ENCODE data around the gene LRCOL1.

LRCOL1 gene

DNA sequence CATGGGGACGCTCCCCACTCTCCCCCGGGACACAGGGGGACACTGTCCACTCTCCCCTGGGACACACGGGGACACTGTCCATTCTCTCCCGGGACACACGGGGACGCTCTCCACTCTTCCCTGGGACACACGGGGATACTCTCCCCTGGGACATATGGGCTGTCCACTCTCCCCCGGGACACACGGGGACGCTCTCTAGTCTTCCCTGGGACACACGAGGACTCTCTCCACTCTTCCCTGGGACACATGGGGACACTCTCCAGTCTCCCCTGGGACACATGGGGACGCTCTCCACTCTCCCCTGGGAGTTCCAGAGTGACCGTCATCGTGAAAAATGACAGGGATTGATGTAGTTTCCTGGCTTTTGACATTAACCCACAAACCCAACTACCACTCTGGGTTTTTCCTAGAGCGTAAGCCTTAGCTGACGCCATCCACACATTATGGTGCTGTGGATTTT, 5.2 kb upstream of the LRCOL1 start:
- Histone ChIP-seq H3K9me3 (ENCODE audit: insufficient read depth, low read depth, low read length) (peaks cover 25% of the 10 kb centered on the region), H3K27me3 (ENCODE audit: insufficient read depth, low read length) (peaks cover 92% of the 10 kb centered on the region), H3K9ac (ENCODE audit: low read depth, low read length) (no peak overlapping the region), H3K36me3 (ENCODE audit: insufficient read depth, low read length) (no peaks in the 10 kb centered on the region), H3K4me1 (ENCODE audit: insufficient read depth, low read length) (no peaks in the 10 kb centered on the region), H3K4me3 (ENCODE audit: low read length) (no peak overlapping the region), H3K27ac (ENCODE audit: low read depth, low read length) (no peak overlapping the region)
- 75% methylated on average over 16 of the region's 16 CpGs for WGBS

DNA sequence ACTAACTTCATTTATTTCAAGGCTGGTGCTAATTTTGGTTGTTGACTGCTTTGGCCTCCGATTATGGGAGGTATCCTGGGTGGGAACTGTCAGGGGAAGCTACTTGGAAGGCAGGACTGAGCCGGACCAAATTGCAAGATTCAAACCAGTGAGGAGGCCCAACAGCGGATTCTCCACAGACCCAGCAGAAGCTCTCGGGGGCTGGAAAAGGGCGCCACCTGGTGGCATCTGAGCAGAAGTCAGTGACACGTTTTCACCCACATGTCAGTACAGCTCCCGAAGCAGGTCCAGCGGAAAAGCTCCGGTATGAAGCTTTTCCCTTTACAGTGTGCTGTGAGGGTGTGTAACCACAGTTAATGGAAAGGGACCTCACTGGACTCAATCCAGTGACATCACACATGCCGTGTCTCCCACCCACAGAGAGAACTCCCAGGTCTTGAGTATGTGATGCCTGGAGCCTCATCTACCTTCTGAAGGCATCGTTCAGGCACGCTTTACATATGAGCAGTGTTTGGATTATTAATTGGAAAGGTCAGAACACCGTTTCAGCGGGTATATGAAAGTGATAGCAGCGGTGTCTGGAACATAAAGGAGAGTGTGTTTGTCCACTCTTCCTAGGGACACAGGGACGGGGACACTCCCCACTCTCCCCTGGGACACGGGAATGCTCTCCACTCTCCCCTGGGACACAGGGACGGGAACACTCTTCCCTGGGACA, 4.6 kb upstream of the LRCOL1 start:
- H3K4me1 ChIP-seq (ENCODE audit: insufficient read depth, low read length), result no peaks in the 10 kb centered on the region
- H3K9me3 ChIP-seq (ENCODE audit: insufficient read depth, low read depth, low read length), result peaks cover 25% of the 10 kb centered on the region
- no peak overlapping the region for H3K27ac ChIP-seq (ENCODE audit: low read depth, low read length)
- no peaks in the 10 kb centered on the region for H3K36me3 ChIP-seq (ENCODE audit: insufficient read depth, low read length)
- peaks cover 92% of the 10 kb centered on the region for H3K27me3 ChIP-seq (ENCODE audit: insufficient read depth, low read length)
- H3K9ac ChIP-seq (ENCODE audit: low read depth, low read length), result no peak overlapping the region
- WGBS, result 33% methylated on average over 18 of the region's 18 CpGs
- no peak overlapping the region for H3K4me3 ChIP-seq (ENCODE audit: low read length)

DNA sequence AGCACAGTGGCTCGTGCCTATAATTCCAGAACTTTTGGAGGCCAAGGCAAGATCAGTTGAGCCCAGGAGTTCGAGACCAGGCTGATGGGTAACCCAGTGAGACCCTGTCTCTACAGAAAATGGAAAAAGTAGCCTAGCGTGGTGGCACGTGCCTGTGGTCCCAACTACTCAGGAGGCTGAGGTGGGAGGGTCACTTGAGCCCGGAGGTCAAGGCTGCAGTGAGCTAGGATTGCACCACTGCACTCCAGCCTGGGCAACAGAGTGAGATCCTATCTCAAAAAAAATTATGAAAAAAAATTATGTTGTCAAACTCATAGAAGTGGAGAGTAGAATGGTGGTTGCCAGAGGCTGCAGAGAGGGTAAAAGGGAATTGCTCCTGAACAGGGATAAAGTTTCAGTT, 3.6 kb upstream of the LRCOL1 start:
- H3K4me1 ChIP-seq (ENCODE audit: insufficient read depth, low read length), result no peaks in the 10 kb centered on the region
- H3K4me3 ChIP-seq (ENCODE audit: low read length), result no peak overlapping the region
- peaks cover 25% of the 10 kb centered on the region for H3K9me3 ChIP-seq (ENCODE audit: insufficient read depth, low read depth, low read length)
- no peaks in the 10 kb centered on the region for H3K36me3 ChIP-seq (ENCODE audit: insufficient read depth, low read length)
- H3K27me3 ChIP-seq (ENCODE audit: insufficient read depth, low read length), result peaks cover 92% of the 10 kb centered on the region
- no peak overlapping the region for H3K9ac ChIP-seq (ENCODE audit: low read depth, low read length)
- no peak overlapping the region for H3K27ac ChIP-seq (ENCODE audit: low read depth, low read length)
- 79% methylated on average over 5 of the region's 5 CpGs for WGBS

DNA sequence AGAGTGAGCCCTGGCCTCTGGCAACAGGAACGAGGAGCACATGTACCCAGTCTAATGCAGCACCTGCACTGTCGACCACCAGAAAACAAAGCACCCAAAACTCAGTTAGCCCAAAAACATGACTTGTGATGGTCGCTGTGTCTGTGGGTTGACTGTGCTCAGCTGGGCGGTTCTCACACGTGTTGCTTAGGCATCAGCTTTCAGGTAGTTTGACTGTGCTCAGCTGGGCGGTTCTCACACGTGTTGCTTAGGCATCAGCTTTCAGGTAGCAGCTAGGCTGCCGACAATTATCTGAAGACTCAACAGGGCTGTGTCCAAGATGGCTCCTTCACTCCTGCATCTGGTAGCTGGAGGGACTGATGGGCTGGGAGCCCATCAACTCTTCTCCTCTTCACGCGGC, 1.2 kb upstream of the LRCOL1 start:
- H3K36me3 ChIP-seq (ENCODE audit: insufficient read depth, low read length), result no peaks in the 10 kb centered on the region
- H3K4me1 ChIP-seq (ENCODE audit: insufficient read depth, low read length), result no peaks in the 10 kb centered on the region
- H3K4me3 ChIP-seq (ENCODE audit: low read length), result no peak overlapping the region
- no peak overlapping the region for H3K9ac ChIP-seq (ENCODE audit: low read depth, low read length)
- peaks cover 94% of the 10 kb centered on the region for H3K27me3 ChIP-seq (ENCODE audit: insufficient read depth, low read length)
- WGBS, result 85% methylated on average over 10 of the region's 10 CpGs
- peaks cover 13% of the 10 kb centered on the region for H3K9me3 ChIP-seq (ENCODE audit: insufficient read depth, low read depth, low read length)
- H3K27ac ChIP-seq (ENCODE audit: low read depth, low read length), result no peak overlapping the region

DNA sequence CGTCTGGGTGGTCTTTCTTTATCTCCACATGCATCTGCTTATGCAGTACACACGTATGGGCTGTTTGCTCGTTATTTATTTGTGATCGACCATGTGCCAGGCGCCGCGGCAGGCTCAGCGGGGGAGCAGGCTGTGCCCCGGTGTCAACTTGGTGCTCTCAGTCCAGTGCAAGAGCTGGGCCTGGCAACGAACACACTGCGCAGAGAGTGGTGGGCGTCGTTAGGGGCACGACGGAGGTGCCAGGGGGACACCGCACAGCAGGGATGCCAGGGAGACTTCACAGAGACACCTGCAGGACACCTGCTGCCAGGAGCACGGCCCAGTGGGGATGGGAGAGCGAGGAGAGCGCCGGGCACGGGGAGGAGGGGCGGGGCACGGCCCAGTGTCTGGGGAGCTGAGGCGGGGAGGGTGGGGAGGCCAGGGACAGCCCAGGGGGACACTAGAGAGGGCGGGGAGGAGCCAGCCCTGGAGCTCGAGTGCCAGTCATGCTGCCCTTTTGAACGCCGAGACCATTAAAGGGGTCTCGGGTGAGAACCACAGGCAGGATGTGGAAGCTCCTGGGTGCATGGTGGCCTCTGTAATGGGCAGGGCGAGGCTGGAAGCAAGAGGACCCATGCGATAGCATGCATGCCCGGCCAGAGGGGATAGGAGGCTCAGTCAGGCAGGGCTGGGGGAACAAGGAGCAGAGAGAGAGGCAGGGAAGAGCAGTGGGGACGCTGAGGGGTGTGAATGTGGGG, 652 bp upstream of the LRCOL1 start:
- Histone ChIP-seq H3K27me3 (ENCODE audit: insufficient read depth, low read length) (peaks cover 94% of the 10 kb centered on the region), H3K4me3 (ENCODE audit: low read length) (no peak overlapping the region), H3K9ac (ENCODE audit: low read depth, low read length) (no peak overlapping the region), H3K9me3 (ENCODE audit: insufficient read depth, low read depth, low read length) (peaks cover 12% of the 10 kb centered on the region; the same call in 1 of the 2 replicates), H3K36me3 (ENCODE audit: insufficient read depth, low read length) (no peaks in the 10 kb centered on the region), H3K27ac (ENCODE audit: low read depth, low read length) (no peak overlapping the region), H3K4me1 (ENCODE audit: insufficient read depth, low read length) (no peaks in the 10 kb centered on the region)
- 87% methylated on average over 33 of the region's 33 CpGs for WGBS

DNA sequence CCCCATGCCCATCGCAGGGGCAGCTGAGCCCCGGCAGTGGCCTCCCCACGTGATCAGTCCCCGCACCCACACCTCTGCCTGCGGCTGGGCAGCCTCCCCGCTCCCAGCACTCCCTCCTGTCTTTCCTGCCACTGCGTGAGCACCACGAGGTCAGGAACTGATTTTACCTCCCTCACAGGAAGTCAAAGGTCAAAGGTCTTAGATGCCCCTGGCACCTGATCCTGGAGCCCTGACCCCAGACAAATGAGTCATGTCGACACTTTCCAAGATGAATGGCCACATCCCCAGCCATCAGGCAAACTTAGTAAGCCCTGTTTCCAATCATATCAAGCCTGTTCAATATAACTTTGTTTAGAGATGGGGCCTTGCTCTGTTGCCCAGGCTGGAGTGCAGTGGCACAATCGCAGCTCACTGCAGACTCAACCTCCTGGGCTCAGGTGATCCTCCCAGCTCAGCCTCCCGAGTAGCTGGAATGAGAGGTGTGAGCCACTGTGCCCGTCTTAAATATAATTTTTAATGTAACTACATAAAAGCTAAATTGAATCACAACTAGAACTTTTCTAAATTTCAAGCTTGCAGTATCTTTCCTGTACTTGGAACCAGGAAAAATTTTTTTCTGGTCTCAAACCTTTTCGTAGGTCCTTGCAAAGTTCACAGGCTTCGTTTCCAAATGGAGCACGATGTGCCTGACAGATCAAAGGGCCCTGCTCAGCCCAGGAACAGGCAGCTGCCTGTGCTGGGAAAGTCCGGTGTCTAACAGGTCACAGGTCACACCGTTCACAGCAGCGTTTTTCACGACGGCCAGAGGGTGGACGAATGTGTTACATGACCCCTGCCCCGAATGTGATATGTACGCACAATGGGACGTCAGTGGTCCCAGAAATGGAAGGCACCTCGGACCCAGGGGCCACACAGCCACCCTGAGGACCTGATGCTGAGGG, 1.9 kb downstream of the LRCOL1 start:
- Histone ChIP-seq H3K4me1 (ENCODE audit: insufficient read depth, low read length) (no peaks in the 10 kb centered on the region), H3K27me3 (ENCODE audit: insufficient read depth, low read length) (peaks cover 95% of the 10 kb centered on the region), H3K27ac (ENCODE audit: low read depth, low read length) (no peak overlapping the region), H3K4me3 (ENCODE audit: low read length) (no peak overlapping the region), H3K9ac (ENCODE audit: low read depth, low read length) (no peak overlapping the region), H3K9me3 (ENCODE audit: insufficient read depth, low read depth, low read length) (peaks cover 12% of the 10 kb centered on the region; the same call in 1 of the 2 replicates), H3K36me3 (ENCODE audit: insufficient read depth, low read length) (no peaks in the 10 kb centered on the region)
- WGBS, result 77% methylated on average over 25 of the region's 25 CpGs

DNA sequence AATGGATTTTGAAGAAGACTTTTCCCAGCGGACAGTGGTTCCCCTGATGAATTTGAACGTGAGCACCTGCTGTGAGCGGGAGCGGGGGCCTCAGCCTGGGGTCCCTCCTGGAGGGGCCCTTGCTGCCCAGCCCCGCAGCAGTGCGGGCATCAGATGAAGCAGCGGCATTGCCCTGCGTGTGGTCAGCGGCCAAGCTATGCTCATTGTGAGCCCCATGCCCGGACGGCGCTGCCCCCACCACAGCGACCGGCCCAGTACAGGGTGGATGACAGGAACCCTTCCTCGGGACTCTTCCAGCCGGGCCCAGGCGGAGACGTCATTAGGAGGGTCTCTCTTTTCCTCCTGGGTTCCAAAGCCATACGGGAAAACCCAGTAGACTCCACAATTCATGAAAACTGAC, 3.5 kb downstream of the LRCOL1 start:
- Histone ChIP-seq H3K36me3 (ENCODE audit: insufficient read depth, low read length) (no peaks in the 10 kb centered on the region), H3K4me3 (ENCODE audit: low read length) (no peak overlapping the region), H3K4me1 (ENCODE audit: insufficient read depth, low read length) (no peaks in the 10 kb centered on the region), H3K9me3 (ENCODE audit: insufficient read depth, low read depth, low read length) (peaks cover 8% of the 10 kb centered on the region; the same call in 1 of the 2 replicates), H3K27ac (ENCODE audit: low read depth, low read length) (no peak overlapping the region), H3K27me3 (ENCODE audit: insufficient read depth, low read length) (peaks cover 96% of the 10 kb centered on the region), H3K9ac (ENCODE audit: low read depth, low read length) (no peak overlapping the region)
- 78% methylated on average over 19 of the region's 19 CpGs for WGBS

DNA sequence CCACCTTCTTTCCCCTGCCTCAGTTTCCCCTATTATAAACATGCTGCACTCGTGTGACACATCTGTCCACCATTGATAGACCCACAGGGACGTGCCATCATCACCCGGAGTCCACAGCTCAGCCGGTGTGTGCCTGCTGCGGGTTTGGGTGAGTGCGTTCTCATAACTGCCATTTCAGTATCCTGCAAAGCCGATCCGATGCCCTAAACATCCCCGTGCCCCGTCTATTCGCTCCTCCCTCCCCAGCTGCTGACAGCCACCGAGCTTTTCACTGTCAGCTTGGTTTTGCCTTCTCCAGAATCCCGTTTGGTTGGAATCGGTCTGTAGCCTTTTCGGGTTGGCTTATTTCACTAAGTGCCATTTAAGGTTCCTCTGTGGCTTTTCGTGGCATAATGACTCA, 3.9 kb downstream of the LRCOL1 start:
- Histone ChIP-seq H3K4me1 (ENCODE audit: insufficient read depth, low read length) (no peaks in the 10 kb centered on the region), H3K27me3 (ENCODE audit: insufficient read depth, low read length) (peaks cover 96% of the 10 kb centered on the region), H3K9me3 (ENCODE audit: insufficient read depth, low read depth, low read length) (peaks cover 3% of the 10 kb centered on the region; the same call in 1 of the 2 replicates), H3K9ac (ENCODE audit: low read depth, low read length) (no peak overlapping the region), H3K4me3 (ENCODE audit: low read length) (no peak overlapping the region), H3K36me3 (ENCODE audit: insufficient read depth, low read length) (no peaks in the 10 kb centered on the region), H3K27ac (ENCODE audit: low read depth, low read length) (no peak overlapping the region)
- WGBS, result 73% methylated on average over 16 of the region's 16 CpGs

DNA sequence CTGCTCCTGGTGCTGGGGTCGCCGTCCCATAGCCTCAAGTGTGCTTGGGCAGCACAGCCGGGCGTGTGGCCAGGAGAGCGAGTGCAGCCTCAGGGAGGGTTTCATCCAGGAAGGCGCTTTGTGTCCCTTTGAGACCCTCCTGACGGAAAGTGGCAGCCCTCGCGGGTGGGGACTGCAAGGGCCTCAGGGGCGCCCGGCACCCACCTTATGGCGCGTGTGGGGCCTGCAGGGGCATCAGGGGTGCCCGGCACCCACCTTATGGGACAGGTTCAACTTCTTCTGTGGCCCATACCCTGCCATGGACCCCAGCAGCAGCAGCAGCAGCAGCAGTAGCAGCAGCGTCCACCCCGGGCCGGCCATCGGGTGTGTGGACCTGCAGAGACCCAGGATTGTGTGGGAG, 4.5 kb downstream of the LRCOL1 start:
- H3K9me3 ChIP-seq (ENCODE audit: insufficient read depth, low read depth, low read length), result no peaks in the 10 kb centered on the region

DNA sequence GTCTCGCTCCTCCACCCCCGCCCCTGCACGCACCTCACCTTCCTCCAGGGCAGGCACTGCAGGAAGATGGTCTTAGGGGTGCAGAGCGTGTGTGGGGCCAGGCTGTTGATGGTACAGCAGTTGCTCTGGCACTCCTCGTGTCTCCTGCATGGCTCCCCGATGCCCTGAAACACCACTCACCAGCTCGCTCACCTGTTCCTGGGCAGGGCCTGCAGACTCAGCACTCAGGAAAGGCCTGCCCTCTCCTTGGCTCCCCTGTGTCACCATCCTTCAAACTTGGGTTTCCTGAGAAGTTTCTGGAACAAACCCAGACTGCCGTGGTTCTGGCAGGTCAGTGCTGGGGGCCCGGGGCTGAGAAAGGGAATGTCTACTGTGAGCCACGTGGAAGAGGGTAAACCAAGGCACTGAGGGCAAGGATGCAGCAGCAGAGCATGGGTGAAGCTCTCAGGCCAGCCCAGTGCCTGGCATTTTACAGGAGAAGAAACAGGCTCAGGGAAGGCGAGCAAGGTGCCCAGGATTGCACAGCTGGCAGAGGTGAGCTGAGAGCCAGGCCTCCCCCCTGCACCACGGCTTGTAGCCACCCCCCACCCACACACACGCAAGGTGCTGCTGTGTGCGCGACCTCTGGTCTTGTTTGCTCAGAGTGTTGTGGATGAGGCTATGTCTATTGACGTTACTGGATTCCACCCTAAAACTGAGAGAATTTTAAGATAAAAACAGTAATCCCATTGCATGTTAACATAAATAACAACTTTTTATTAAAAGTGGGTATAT, 5.5 kb downstream of the LRCOL1 start:
- Histone ChIP-seq H3K9me3 (ENCODE audit: insufficient read depth, low read depth, low read length) (no peaks in the 10 kb centered on the region), H3K9ac (ENCODE audit: low read depth, low read length) (no peak overlapping the region), H3K4me3 (ENCODE audit: low read length) (no peak overlapping the region), H3K36me3 (ENCODE audit: insufficient read depth, low read length) (no peaks in the 10 kb centered on the region), H3K4me1 (ENCODE audit: insufficient read depth, low read length) (0 out of 2 replicates have a peak, but pooled peaks cover 4% of the 10 kb centered on the region), H3K27me3 (ENCODE audit: insufficient read depth, low read length) (peaks cover 97% of the 10 kb centered on the region), H3K27ac (ENCODE audit: low read depth, low read length) (no peak overlapping the region)
- 92% methylated on average over 12 of the region's 16 CpGs for WGBS

More for the DNA sequence above, 4.5 kb downstream of the LRCOL1 start:
- Histone ChIP-seq H3K36me3 (ENCODE audit: insufficient read depth, low read length) (no peaks in the 10 kb centered on the region), H3K27me3 (ENCODE audit: insufficient read depth, low read length) (peaks cover 97% of the 10 kb centered on the region), H3K4me3 (ENCODE audit: low read length) (no peak overlapping the region), H3K9ac (ENCODE audit: low read depth, low read length) (no peak overlapping the region), H3K27ac (ENCODE audit: low read depth, low read length) (no peak overlapping the region), H3K4me1 (ENCODE audit: insufficient read depth, low read length) (no peaks in the 10 kb centered on the region)
- WGBS, result 84% methylated on average over 18 of the region's 18 CpGs

Data from HUES64 (cell line).